Mucosa of descending colon (tissue), 3 donors: ENCODE results near the gene ATP7B. TPM values are rescaled to one million over a fixed set of nuclear protein-coding genes. Genes with fewer than 3 reads are reported as not detected.

Source experiments
- ATAC-seq: fragments of 200-7000 bp; cut with Tn5 transposase; one replicate; pipeline ENCODE4 v1.9.1; 2020; ENCODE audit warnings: mild to moderate bottlenecking, moderate library complexity
- DNase-seq, 3 donors: peaks; one replicate each; pipeline ENCODE4 v3.0.0-alpha.2; 2020
- H3K36me3 ChIP-seq: fragments of 200-600 bp; one replicate; pipeline ENCODE4 v1.8.0; 2021; ENCODE audit warnings: low read depth, mild to moderate bottlenecking
- H3K4me1 ChIP-seq: fragments of 200-600 bp; one replicate; pipeline ENCODE4 v1.8.0; 2021; ENCODE audit warnings: low read depth, mild to moderate bottlenecking
- H3K4me3 ChIP-seq: fragments of 200-600 bp; one replicate; pipeline ENCODE4 v1.8.0; 2021; ENCODE audit warnings: mild to moderate bottlenecking
- H3K9me3 ChIP-seq: fragments of 200-600 bp; one replicate; pipeline ENCODE4 v1.8.0; 2021; ENCODE audit warnings: mild to moderate bottlenecking
- intact Hi-C, 2 donors: fragments of 100-400 bp; cut with DNase I in 1 of 2; cut with micrococcal nuclease in 1 of 2; formaldehyde crosslinking; loops; one replicate each; pipeline versions ENCODE4 v1.11.0 to v1.11.1; 2022; cut with DNase I, micrococcal nuclease
- total RNA-seq, 3 donors: library from RNA; stranded (reverse); fragmentation: NEBNext Ultra II Directional in 2 of 3; extraction: Animal tissue kit (Norgen Biotek cat#: 25700) in 2 of 3; gene quantifications; one replicate each; pipeline versions ENCODE4 v1.2.1 to v1.2.4, GENCODE V29; 2021 to 2023
- TF ChIP-seq, protein P1 (sequence below): fragments of 200-600 bp; IDR thresholded peaks from one replicate; pipeline ENCODE4 v1.8.0; 2022; ENCODE audit warnings: antibody characterized with exemption, mild to moderate bottlenecking
- donor health status: DM: no; HTN: no; CAD: no; lungs with moderate emphysema.
- donor health status: DM: no; HTN: no; CAD: no.
- donor health status: DM: no; HTN: yes; CAD: no.

ATP7B gene
- total RNA-seq, 3 donors from 2014 or later: 11.3 to 26.0 (median 16.0) TPM

DNA sequence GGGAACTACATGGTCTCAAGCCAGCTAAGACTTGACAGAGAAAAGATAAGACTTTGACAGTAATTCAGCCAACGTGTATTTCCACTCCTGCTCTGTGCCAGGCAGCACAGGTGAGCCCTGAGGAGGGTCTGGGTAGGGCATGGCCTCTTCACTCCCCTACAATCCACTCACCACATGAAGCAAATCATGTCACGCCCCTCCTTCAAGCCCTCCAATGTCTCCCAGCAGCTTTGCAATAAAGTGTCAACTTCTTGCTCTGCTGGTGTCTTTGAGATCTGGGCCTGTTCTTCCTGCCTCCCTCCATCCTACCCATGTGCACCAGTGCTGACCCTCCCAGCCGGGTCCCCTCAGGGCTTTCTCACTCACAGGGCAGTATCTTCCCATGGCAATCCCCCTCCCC lies 91.0 kb downstream of the ATP7B start:
- Histone ChIP-seq H3K4me3 (no peak overlapping the region), H3K4me1 (no peaks in the 10 kb centered on the region), H3K36me3 (no peaks in the 10 kb centered on the region), H3K9me3 (no peaks in the 10 kb centered on the region)
- ATAC-seq (no peak), DNase-seq (no peak)
- intact Hi-C loops: no loop called here
- TF ChIP-seq, protein P1, sequence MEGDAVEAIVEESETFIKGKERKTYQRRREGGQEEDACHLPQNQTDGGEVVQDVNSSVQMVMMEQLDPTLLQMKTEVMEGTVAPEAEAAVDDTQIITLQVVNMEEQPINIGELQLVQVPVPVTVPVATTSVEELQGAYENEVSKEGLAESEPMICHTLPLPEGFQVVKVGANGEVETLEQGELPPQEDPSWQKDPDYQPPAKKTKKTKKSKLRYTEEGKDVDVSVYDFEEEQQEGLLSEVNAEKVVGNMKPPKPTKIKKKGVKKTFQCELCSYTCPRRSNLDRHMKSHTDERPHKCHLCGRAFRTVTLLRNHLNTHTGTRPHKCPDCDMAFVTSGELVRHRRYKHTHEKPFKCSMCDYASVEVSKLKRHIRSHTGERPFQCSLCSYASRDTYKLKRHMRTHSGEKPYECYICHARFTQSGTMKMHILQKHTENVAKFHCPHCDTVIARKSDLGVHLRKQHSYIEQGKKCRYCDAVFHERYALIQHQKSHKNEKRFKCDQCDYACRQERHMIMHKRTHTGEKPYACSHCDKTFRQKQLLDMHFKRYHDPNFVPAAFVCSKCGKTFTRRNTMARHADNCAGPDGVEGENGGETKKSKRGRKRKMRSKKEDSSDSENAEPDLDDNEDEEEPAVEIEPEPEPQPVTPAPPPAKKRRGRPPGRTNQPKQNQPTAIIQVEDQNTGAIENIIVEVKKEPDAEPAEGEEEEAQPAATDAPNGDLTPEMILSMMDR: no peak

DNA sequence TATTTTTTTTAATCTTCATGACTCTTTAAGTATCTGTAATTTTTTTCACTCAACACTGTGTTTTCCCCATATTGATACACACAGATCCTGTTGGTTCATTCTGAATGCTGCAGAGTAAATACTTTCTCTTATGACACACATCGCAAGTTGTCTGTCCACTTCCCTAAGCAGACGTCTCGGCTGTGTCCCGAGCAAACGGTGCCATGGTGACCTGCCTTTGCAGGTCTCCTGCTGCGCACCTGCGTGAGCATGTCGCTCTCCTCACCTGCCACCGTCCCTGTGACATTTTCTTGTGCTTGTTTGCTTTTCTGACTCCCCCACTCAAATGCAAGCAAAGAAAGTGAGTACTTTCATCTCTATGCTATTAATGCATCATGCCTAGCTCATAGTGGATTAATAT lies 91.7 kb downstream of the ATP7B start:
- no peak for ATAC-seq
- Histone ChIP-seq H3K4me1 (no peaks in the 10 kb centered on the region), H3K36me3 (no peaks in the 10 kb centered on the region), H3K4me3 (no peak overlapping the region), H3K9me3 (no peaks in the 10 kb centered on the region)
- DNase-seq: no peak
- TF ChIP-seq, protein P1: no peak
- intact Hi-C loops: no loop called here

DNA sequence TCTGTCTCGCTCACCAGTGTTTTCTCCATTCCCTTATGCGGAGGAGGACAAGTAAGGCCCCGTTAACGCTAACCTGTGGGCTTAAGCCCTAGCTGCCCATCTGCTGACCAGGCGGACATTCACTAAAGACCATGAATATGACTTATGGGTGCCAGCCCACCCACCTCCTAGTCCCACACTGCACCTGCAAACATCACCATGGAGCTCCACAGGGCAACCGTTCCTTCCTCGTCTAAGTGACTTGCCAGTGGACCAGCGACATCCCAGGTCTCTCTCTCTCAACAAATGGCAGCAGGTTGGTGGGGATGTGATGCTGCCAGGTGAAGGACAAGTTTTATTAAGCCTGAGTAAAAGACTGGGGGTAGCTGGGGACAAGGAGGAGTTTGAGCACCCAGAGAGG lies 94.3 kb downstream of the ATP7B start:
- no peak overlapping the region for H3K4me3 ChIP-seq
- TF ChIP-seq, protein P1: no peak
- no peaks in the 10 kb centered on the region for H3K36me3 ChIP-seq
- no peaks in the 10 kb centered on the region for H3K9me3 ChIP-seq
- DNase-seq (no peak), ATAC-seq (no peak)
- no peaks in the 10 kb centered on the region for H3K4me1 ChIP-seq
- intact Hi-C loops: no loop called here

DNA sequence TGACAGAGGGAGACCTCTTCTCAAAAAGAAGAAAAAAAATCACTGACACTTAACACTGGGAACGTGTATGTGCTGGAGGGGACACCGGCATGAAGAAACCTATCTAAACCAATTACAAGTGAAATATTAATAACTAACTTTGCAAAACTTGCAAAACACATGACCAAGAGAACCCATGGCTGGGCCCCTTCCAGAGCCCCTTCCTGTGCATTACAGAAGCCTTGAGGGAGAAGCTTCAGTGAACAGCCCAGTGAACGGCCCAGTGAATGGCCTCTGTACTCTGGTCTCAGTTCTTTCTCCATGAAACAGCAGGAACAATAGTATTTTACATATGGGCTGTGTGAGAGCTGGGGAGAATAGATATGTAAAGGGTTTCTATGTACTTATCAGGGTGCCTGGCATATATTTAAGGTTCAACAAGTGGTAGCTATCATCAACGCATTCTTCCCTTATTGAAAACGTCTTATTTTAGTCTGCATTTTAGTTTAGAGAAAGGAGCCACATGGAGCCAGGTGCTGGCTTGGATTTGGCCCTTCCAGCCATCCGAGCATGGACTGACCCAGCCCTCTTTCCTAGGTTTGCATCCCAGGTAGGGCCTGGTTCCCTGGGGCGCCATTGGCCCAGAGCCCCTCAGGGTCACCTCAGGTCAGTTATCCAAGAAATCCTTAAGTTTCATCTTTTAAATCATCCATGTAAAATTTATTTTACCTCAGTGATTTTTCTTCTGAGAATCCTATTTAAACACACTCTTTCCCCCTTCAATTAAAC lies 95.0 kb downstream of the ATP7B start:
- TF ChIP-seq, protein P1: no peak
- Histone ChIP-seq H3K4me1 (no peaks in the 10 kb centered on the region), H3K36me3 (no peaks in the 10 kb centered on the region), H3K4me3 (no peak overlapping the region), H3K9me3 (no peaks in the 10 kb centered on the region)
- ATAC-seq (no peak), DNase-seq (no peak)
- intact Hi-C loops: no loop called here

DNA sequence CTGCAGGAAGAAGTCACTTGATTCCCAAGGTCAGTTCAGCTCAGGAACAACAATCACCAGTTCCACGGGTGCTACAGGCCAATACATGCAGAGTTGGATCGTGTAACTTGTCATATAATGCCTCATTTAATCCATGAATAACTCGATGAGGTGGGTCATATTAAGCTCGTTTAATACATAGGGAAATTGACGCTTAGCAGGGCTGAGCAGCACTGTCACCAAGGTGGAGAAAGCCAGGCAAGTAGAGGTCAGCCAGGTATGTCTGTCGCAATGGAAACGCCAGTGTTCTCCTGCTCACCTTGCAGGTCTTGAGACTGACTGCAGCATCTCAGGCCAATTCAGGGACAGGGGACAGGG lies 97.1 kb downstream of the ATP7B start:
- Histone ChIP-seq H3K9me3 (no peaks in the 10 kb centered on the region), H3K4me3 (no peak overlapping the region), H3K36me3 (no peaks in the 10 kb centered on the region), H3K4me1 (no peaks in the 10 kb centered on the region)
- TF ChIP-seq, protein P1: no peak
- intact Hi-C loops: no loop called here
- ATAC-seq (no peak), DNase-seq (no peak)
